HG02852 (cell line): ENCODE results near the gene NET1.

Experiments used
- ATAC-seq: cut with Tn5 transposase; IDR thresholded peaks from one replicate; pipeline ENCODE4 v1.9.1; 2021; ENCODE audit warnings: mild to moderate bottlenecking, moderate library complexity; ENCODE audit not compliant: unreplicated experiment

The NET1 gene

GRCh38 chr10:5441106-5441505 is 28.7 kb downstream of the NET1 start:
- ATAC-seq, result no peak

- no peak for ATAC-seq
These were observed 30.0 kb downstream of the NET1 start for GRCh38 chr10:5442065-5442989.

GRCh38 chr10:5442990-5443370 is 30.6 kb downstream of the NET1 start:
- ATAC-seq, result peak; percentile 8

GRCh38 chr10:5443429-5443828 is 31.1 kb downstream of the NET1 start:
- ATAC-seq, result peak; percentile 78

- ATAC-seq, result no peak
These were observed 32.6 kb downstream of the NET1 start for GRCh38 chr10:5445006-5445405.

- no peak for ATAC-seq
These were observed 34.1 kb downstream of the NET1 start for GRCh38 chr10:5446390-5446926.

GRCh38 chr10:5447056-5447455 is 34.7 kb downstream of the NET1 start:
- no peak for ATAC-seq

GRCh38 chr10:5447611-5448071 is 35.3 kb downstream of the NET1 start:
- peak; percentile 58 for ATAC-seq

- ATAC-seq, result no peak
These were observed 36.1 kb downstream of the NET1 start for GRCh38 chr10:5448333-5449001.

GRCh38 chr10:5449227-5449626 is 36.9 kb downstream of the NET1 start:
- no peak for ATAC-seq

- ATAC-seq, result no peak
These were observed 37.5 kb downstream of the NET1 start for GRCh38 chr10:5449823-5450222.

- ATAC-seq, result no peak
These were observed 38.4 kb downstream of the NET1 start for GRCh38 chr10:5450605-5451384.

GRCh38 chr10:5453749-5454489 is 41.6 kb downstream of the NET1 start:
- ATAC-seq, result no peak

- no peak for ATAC-seq
These were observed 44.2 kb downstream of the NET1 start for GRCh38 chr10:5456563-5456962.

GRCh38 chr10:5457741-5458140 is 45.4 kb downstream of the NET1 start:
- ATAC-seq, result no peak

- ATAC-seq, result no peak
These were observed 46.1 kb downstream of the NET1 start for GRCh38 chr10:5458425-5458824.

GRCh38 chr10:5458949-5459747 is 46.8 kb downstream of the NET1 start:
- no peak for ATAC-seq

- no peak for ATAC-seq
These were observed 48.3 kb downstream of the NET1 start for GRCh38 chr10:5460468-5461202.

- ATAC-seq, result no peak
These were observed 48.8 kb downstream of the NET1 start for GRCh38 chr10:5461203-5461588.
